Panc1 (cell line): ENCODE results near the gene NEGR1. TPM values are rescaled to one million over a fixed set of nuclear protein-coding genes. Genes with fewer than 3 reads are reported as not detected.

Experiments used
- ATAC-seq: fragments of 200-7000 bp; cut with Tn5 transposase; 2 replicates; pipeline ENCODE4 v1.9.1; 2020; ENCODE audit warnings: mild to moderate bottlenecking, moderate library complexity
- BruUV-seq: library from RNA; stranded (reverse); fragments of 400-500 nt; replicated peaks from 2 replicates; lab custom pipeline; 2021; lab: Mats Ljungman, UMichigan
- CTCF ChIA-PET: fragments of 300-600 bp; sonication (Branson Sonifier 250); formaldehyde crosslinking; loops from one replicate; lab custom pipeline; 2022; ENCODE audit warnings: antibody characterized with exemption; lab: Charles Lee
- POLR2A ChIA-PET: fragments of 300-600 bp; sonication (Branson Sonifier 250); formaldehyde crosslinking; loops from one replicate; lab custom pipeline; 2022; ENCODE audit warnings: antibody characterized with exemption; lab: Charles Lee
- DNase-seq: peaks from one replicate; pipeline ENCODE4 v3.0.0-alpha.2; 2010; ENCODE audit warnings: low read depth, low spot score
- H3K27ac ChIP-seq: 2 replicates; pipeline ENCODE4 v1.5.1; 2011; ENCODE audit warnings: mild to moderate bottlenecking, low read length, inconsistent platforms
- H3K27me3 ChIP-seq: fragments of 200-500 bp; sonication (Bioruptor generic); 2 replicates; pipeline ENCODE4 v1.6.0; 2014; ENCODE audit warnings: low read length, inconsistent platforms; ENCODE audit not compliant: control insufficient read depth, insufficient read depth
- H3K36me3 ChIP-seq: fragments of 200-500 bp; sonication (Bioruptor generic); 2 replicates; pipeline ENCODE4 v1.5.1; 2014; ENCODE audit warnings: inconsistent platforms, mild to moderate bottlenecking, low read length, moderate library complexity; ENCODE audit not compliant: control insufficient read depth, insufficient read depth
- H3K4me1 ChIP-seq: 2 replicates; pipeline ENCODE4 v1.5.1; 2011; ENCODE audit warnings: inconsistent platforms, mild to moderate bottlenecking, low read length, moderate library complexity; ENCODE audit not compliant: control insufficient read depth, insufficient read depth
- H3K4me3 ChIP-seq, 2 experiments: 2 replicates each; pipeline ENCODE4 v1.5.1; 2011 to 2012; ENCODE audit warnings: low read depth in 2 of 2, low read length in 2 of 2, mild to moderate bottlenecking in 2 of 2, inconsistent platforms in 1 of 2, moderate library complexity in 1 of 2
- H3K9me3 ChIP-seq: fragments of 200-500 bp; sonication (Bioruptor generic); 2 replicates; pipeline ENCODE4 v1.5.1; 2014; ENCODE audit warnings: low read depth, mild to moderate bottlenecking, inconsistent platforms, low read length, moderate library complexity; ENCODE audit not compliant: control insufficient read depth, insufficient read depth
- CTCF ChIP-seq: fragments of 450-650 bp; IDR thresholded peaks from 2 replicates; pipeline ENCODE4 v1.5.1; 2017; ENCODE audit warnings: mild to moderate bottlenecking
- POLR2AphosphoS5 ChIP-seq: IDR thresholded peaks from 2 replicates; pipeline ENCODE4 v1.6.1; 2012; ENCODE audit warnings: mild to moderate bottlenecking, low read depth, low read length, moderate library complexity
- REST ChIP-seq, 2 experiments: IDR thresholded peaks; 2 replicates each; pipeline ENCODE4 v1.6.1; 2011 to 2012; ENCODE audit warnings: low read depth in 2 of 2, control low read depth in 1 of 2, low read length in 1 of 2, mild to moderate bottlenecking in 1 of 2, moderate library complexity in 1 of 2; ENCODE audit not compliant: insufficient read depth in 1 of 2
- SIN3A ChIP-seq: IDR thresholded peaks from 2 replicates; pipeline ENCODE4 v1.6.1; 2012; ENCODE audit warnings: low read depth, mild to moderate bottlenecking, low read length, moderate library complexity, borderline replicate concordance; ENCODE audit not compliant: insufficient read depth
- TCF7L2 ChIP-seq: IDR thresholded peaks from 2 replicates; pipeline ENCODE4 v1.6.1; 2011; ENCODE audit warnings: mild to moderate bottlenecking, low read depth, low read length, inconsistent platforms
- in situ Hi-C: cut with HindIII; loops from 2 replicates; pipeline ENCODE4 v1.10.0; 2016; ENCODE audit warnings: low sequenced_read_pairs, low pct_unique_long_range_greater_than_20kb
- intact Hi-C: fragments of 100-400 bp; cut with micrococcal nuclease; formaldehyde crosslinking; loops from one replicate; pipeline ENCODE4 v1.10.0; 2022; ENCODE audit not compliant: unreplicated experiment
- total RNA-seq: library from RNA; stranded (reverse); gene quantifications from one replicate; pipeline ENCODE4 v1.2.1, GENCODE V29; 2021; ENCODE audit not compliant: unreplicated experiment

Gene NEGR1
- total RNA-seq, 1 experiment from 2014 or later: 2.7 TPM

GRCh38 chr1:71843012-71843411 lies 439.3 kb downstream of the NEGR1 start:
- no peak for ATAC-seq
- POLR2A ChIA-PET: no interaction called here
- no peaks in the 10 kb centered on the region for H3K4me1 ChIP-seq

GRCh38 chr1:71839876-71840275 lies 442.5 kb downstream of the NEGR1 start:
- CTCF ChIA-PET: no interaction called here
- BruUV-seq: no TSS peak
- intact Hi-C loops: no loop called here

More at GRCh38 chr1:71843012-71843411, 439.3 kb downstream of the NEGR1 start:
- no peaks in the 10 kb centered on the region for H3K27me3 ChIP-seq
- intact Hi-C loops (no loop called here), in situ Hi-C loops (no loop called here)
- BruUV-seq: no TSS peak
- H3K9me3 ChIP-seq: no peaks in the 10 kb centered on the region
- H3K27ac ChIP-seq: no peak overlapping the region
- H3K4me3 ChIP-seq: no peak overlapping the region
- no peak for DNase-seq
- H3K36me3 ChIP-seq: no peaks in the 10 kb centered on the region
- CTCF ChIA-PET: no interaction called here
- no peak for TF ChIP-seq REST (IDR thresholded peaks at IDR 0.05; ENCODE audit: insufficient read depth in 1 of 2, low read depth in 2 of 2, low read length in 1 of 2)
- no peak for TF ChIP-seq POLR2AphosphoS5
- TF ChIP-seq TCF7L2: no peak
- no peak for TF ChIP-seq SIN3A
- TF ChIP-seq CTCF: no peak

More at GRCh38 chr1:71839876-71840275, 442.5 kb downstream of the NEGR1 start:
- TF ChIP-seq REST (IDR thresholded peaks at IDR 0.05; ENCODE audit: insufficient read depth in 1 of 2, low read depth in 2 of 2, low read length in 1 of 2): no peak
- no peak for TF ChIP-seq SIN3A
- TF ChIP-seq POLR2AphosphoS5: no peak
- TF ChIP-seq TCF7L2: no peak
- no peak for TF ChIP-seq CTCF
- H3K36me3 ChIP-seq: no peaks in the 10 kb centered on the region
- H3K9me3 ChIP-seq: no peaks in the 10 kb centered on the region
- POLR2A ChIA-PET: no interaction called here
- ATAC-seq (no peak), DNase-seq (no peak)
- H3K27ac ChIP-seq: no peak overlapping the region
- H3K4me3 ChIP-seq: no peak overlapping the region
- H3K4me1 ChIP-seq: no peaks in the 10 kb centered on the region
- H3K27me3 ChIP-seq: no peaks in the 10 kb centered on the region
- in situ Hi-C loops: no loop called here
